ENCODE measurements around the gene AJM1. TPM values are rescaled to one million over a fixed set of nuclear protein-coding genes. Genes with fewer than 3 reads are reported as not detected.
"Not testable (repeated sequence)": the region's sequence is repeated elsewhere in the genome, so short reads cannot be mapped to it uniquely, and the experiment has no call there.

AJM1 gene
- total and polyA plus RNA-seq, 7 donors = 1.3 to 4.9 (median 2.0) TPM

DNA sequence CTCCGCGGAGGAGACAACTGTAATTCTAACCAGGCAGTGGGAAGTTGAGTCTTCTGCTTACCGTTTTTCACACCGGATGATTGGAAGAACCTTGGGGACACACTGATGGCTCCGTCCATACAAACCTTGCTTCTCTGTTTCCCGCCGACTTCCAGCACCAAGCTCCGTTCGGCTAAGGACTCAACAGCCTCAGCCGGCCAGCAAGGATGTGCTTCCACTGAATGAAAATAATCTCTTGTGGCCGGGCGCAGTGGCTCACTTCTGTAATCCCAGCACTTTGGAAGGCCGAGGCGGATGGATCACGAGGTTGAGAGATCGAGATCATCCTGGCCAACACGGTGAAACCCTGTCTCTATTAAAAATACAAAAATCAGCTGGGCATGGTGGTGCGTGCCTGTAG lies 25.6 kb downstream of the AJM1 start:
- H3K4me1 ChIP-seq = peaks cover 21% of the 10 kb centered on the region
- no peaks in the 10 kb centered on the region for H3K27me3 ChIP-seq (ENCODE audit: insufficient read depth in 3 of 3, low read length in 2 of 3)
- WGBS, 3 donors = 97% methylated on average over 18 of the region's 18 CpGs
- H3K4me3 ChIP-seq = no peak overlapping the region
- no peak overlapping the region for H3K27ac ChIP-seq
- TF ChIP-seq, protein P1, sequence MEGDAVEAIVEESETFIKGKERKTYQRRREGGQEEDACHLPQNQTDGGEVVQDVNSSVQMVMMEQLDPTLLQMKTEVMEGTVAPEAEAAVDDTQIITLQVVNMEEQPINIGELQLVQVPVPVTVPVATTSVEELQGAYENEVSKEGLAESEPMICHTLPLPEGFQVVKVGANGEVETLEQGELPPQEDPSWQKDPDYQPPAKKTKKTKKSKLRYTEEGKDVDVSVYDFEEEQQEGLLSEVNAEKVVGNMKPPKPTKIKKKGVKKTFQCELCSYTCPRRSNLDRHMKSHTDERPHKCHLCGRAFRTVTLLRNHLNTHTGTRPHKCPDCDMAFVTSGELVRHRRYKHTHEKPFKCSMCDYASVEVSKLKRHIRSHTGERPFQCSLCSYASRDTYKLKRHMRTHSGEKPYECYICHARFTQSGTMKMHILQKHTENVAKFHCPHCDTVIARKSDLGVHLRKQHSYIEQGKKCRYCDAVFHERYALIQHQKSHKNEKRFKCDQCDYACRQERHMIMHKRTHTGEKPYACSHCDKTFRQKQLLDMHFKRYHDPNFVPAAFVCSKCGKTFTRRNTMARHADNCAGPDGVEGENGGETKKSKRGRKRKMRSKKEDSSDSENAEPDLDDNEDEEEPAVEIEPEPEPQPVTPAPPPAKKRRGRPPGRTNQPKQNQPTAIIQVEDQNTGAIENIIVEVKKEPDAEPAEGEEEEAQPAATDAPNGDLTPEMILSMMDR (IDR thresholded peaks at IDR 0.05) = no peak
- no peak for ATAC-seq
- peaks cover 5 to 20% of the 10 kb centered on the region in 2 donors for H3K36me3 ChIP-seq (ENCODE audit: insufficient read depth in 1 of 2, low read depth in 1 of 2)
- no peaks in the 10 kb centered on the region for H3K9me3 ChIP-seq
- intact Hi-C loops (cut with DNase I) = loop anchor here in 1 of 2 donors (5.0 kb wide), 2 partner anchors 59 to 74 kb away; partner anchors contain the start of gene FBXW5
- DNase-seq = no peak

DNA sequence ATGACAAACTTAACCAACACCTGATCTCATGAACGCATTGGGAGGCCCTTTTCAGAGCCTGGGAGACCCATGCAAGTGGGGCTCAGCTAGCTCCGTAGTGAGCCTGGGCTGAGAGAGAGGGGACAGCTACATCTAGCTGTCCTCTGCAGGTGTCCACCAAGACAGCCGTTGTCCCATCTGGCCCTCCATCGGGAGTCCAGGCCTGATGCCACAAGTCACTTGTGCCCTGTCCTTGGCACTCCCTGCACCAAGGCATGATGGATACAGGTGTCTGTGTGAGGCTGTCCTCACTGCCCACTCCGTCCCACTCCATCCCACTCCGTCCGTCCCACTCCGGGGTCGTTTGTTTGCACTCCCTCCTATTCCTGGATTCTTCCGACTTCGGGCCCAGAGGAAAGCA lies 26.4 kb downstream of the AJM1 start:
- Histone ChIP-seq H3K36me3 (ENCODE audit: insufficient read depth in 1 of 2, low read depth in 1 of 2) (peaks cover 0 to 12% of the 10 kb centered on the region in 2 donors), H3K27ac (no peak overlapping the region), H3K4me3 (no peak overlapping the region), H3K9me3 (no peaks in the 10 kb centered on the region), H3K4me1 (peaks cover 16% of the 10 kb centered on the region), H3K27me3 (ENCODE audit: insufficient read depth in 3 of 3, low read length in 2 of 3) (no peaks in the 10 kb centered on the region)
- ATAC-seq (no peak), DNase-seq (no peak)
- whole genome bisulfite sequencing, 3 donors = 87 to 90% (median 88%) methylated on average over 11 of the region's 11 CpGs
- intact Hi-C loops (cut with DNase I) = loop anchor here in 1 of 2 donors (5.0 kb wide), 2 partner anchors 59 to 74 kb away; partner anchors contain the start of gene FBXW5
- TF ChIP-seq, protein P1 (IDR thresholded peaks at IDR 0.05) = no peak

DNA sequence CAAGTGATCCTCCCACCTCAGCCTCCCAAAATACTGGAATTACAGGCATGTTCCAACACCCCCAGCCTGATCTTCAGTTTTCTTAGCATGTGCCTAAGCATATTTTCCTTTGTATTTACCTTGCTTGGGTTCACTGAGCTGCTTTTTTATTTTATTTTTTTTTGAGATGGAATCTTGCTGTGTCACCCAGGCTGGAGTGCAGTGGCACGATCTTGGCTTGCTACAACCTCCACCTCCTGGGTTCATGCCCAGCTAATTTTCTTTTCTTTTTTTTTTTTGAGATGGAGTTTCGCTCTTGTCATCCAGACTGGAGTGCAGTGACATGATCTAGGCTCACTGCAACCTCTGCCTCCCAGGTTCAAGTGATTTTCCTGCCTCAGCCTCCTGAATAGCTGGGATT lies 27.3 kb downstream of the AJM1 start:
- H3K27ac ChIP-seq; DNase-seq; ATAC-seq; H3K4me3 ChIP-seq; H3K27me3 ChIP-seq (ENCODE audit: insufficient read depth in 3 of 3, low read length in 2 of 3); H3K4me1 ChIP-seq; H3K36me3 ChIP-seq (ENCODE audit: insufficient read depth in 1 of 2, low read depth in 1 of 2); H3K9me3 ChIP-seq: not testable (repeated sequence)
- WGBS, 3 donors = 81 to 97% (median 85%) methylated on average over 2 of the region's 2 CpGs
- intact Hi-C loops (cut with DNase I) = loop anchor here in 1 of 2 donors (5.0 kb wide), 2 partner anchors 58 to 73 kb away; partner anchors contain the start of gene FBXW5

DNA sequence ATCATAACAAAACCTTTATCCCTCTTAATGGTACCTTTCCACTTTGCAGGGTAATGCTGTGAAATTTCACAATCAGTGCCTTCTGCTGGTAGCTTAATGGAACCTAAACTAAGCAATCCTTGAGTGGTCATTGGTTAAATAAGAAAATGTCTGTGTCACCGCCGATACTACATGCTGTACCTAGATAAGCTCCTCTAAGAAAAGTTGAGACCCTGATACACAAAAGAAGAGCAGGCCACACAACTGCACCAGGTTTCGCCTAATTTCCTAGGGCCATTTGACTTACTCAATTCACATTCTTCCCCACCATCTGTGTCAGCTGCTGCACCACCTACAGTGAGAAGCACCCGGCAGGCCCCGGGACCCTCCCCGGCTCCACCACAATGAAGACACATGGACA lies 32.9 kb downstream of the AJM1 start:
- ATAC-seq (no peak), DNase-seq (no peak)
- intact Hi-C loops (cut with DNase I) = no loop called here
- H3K27ac ChIP-seq = no peak overlapping the region
- no peaks in the 10 kb centered on the region for H3K36me3 ChIP-seq (ENCODE audit: insufficient read depth in 1 of 2, low read depth in 1 of 2)
- H3K4me1 ChIP-seq = no peaks in the 10 kb centered on the region
- 73 to 82% (median 80%) methylated on average over 6 of the region's 6 CpGs for WGBS, 3 donors
- no peaks in the 10 kb centered on the region for H3K9me3 ChIP-seq
- H3K27me3 ChIP-seq (ENCODE audit: insufficient read depth in 3 of 3, low read length in 2 of 3) = no peaks in the 10 kb centered on the region
- TF ChIP-seq, protein P1 (IDR thresholded peaks at IDR 0.05) = no peak
- no peak overlapping the region for H3K4me3 ChIP-seq

DNA sequence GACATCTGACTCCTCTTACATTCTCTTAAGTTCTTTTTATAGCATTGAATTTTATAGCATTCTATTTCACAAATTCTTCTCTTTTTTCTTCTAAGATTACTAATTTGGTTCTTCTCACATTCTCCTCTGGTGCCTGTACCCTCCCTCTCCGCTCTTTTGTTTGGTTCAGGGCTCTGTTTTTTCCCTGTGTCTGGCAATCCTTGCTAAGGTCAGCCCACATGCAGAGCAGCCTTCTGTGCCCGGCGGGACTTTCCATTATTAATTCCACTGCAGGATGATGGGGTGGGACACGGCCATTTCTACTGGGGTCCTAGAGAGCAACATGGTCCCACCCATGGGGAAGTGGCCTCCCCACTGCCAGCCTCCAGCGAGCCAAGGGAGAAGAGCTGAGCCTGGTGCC lies 34.2 kb downstream of the AJM1 start:
- 79 to 86% (median 85%) methylated on average over 5 of the region's 5 CpGs for WGBS, 3 donors
- no peak overlapping the region for H3K27ac ChIP-seq
- no peaks in the 10 kb centered on the region for H3K27me3 ChIP-seq (ENCODE audit: insufficient read depth in 3 of 3, low read length in 2 of 3)
- H3K4me3 ChIP-seq = no peak overlapping the region
- no peak for ATAC-seq
- TF ChIP-seq, protein P1 (IDR thresholded peaks at IDR 0.05) = no peak
- H3K4me1 ChIP-seq = no peaks in the 10 kb centered on the region
- H3K9me3 ChIP-seq = no peaks in the 10 kb centered on the region
- intact Hi-C loops (cut with DNase I) = no loop called here
- no peak for DNase-seq
- H3K36me3 ChIP-seq (ENCODE audit: insufficient read depth in 1 of 2, low read depth in 1 of 2) = no peaks in the 10 kb centered on the region
